ENCODE measurements around the gene UNC13A.
A peak's percentile ranks its signal among the peaks of the same experiment; 100 is the strongest.

DNA sequence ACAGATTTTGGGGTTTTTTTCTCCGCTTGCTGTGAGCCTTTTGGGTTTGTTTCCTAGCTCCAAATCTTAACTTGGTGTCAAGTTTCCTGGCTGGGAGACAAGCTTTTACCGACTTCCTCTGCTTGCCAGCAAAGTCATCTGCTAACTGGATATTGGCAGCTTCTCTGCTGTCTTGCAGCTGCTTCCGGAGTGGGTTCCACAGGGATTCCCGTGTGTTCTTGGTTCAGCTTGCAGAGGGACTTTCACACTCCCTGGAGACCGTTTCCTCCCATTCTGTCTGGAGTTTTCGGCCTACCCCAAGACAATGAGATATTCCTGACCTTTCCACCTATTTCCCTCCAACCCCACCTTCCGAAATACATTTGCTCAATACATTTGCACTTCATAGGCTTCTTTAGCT is 134.9 kb downstream of the UNC13A start:
- TF ChIP-seq, protein P1, sequence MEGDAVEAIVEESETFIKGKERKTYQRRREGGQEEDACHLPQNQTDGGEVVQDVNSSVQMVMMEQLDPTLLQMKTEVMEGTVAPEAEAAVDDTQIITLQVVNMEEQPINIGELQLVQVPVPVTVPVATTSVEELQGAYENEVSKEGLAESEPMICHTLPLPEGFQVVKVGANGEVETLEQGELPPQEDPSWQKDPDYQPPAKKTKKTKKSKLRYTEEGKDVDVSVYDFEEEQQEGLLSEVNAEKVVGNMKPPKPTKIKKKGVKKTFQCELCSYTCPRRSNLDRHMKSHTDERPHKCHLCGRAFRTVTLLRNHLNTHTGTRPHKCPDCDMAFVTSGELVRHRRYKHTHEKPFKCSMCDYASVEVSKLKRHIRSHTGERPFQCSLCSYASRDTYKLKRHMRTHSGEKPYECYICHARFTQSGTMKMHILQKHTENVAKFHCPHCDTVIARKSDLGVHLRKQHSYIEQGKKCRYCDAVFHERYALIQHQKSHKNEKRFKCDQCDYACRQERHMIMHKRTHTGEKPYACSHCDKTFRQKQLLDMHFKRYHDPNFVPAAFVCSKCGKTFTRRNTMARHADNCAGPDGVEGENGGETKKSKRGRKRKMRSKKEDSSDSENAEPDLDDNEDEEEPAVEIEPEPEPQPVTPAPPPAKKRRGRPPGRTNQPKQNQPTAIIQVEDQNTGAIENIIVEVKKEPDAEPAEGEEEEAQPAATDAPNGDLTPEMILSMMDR (IDR thresholded peaks at IDR 0.05): no peak
- no peak for TF ChIP-seq POLR2A (IDR thresholded peaks at IDR 0.05)
- peak; percentile 76 to 78 for TF ChIP-seq POLR2AphosphoS5 (IDR thresholded peaks at IDR 0.05)

All from upper lobe of left lung (tissue), 4 donors.